ENCODE results near the gene SLC27A5.

Gene SLC27A5

DNA sequence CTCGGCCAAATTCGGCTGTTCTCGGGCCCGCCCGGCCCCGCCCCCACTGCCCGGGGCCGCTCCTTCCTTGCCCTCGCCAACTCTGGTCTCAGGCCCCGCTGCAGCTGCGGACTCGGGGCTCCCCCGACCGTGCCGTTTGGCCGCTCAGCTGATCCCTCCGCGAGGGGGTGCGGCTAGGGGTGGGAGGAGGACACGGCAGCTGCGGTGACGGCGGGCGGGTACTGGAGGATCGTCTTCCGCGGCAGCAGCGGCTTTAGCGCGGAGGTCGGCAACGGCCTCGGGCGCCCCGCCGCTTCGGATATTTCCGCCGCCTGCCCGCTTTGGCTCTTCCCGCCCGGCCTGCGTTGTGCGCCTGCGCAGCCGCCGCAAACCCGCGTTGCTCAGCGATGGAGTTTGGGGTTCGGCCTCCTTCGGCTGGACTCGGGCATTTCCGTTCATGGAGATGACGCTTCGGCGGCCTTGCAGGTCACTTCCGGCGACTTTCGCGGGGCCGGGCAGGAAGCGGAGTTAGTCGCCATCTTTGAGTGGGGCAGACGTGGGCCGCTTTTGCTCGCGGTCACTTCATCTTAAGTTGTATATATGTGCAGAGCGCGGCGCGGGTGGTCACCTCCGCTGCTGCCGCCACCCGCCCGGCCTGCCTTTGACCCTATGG, 47.0 kb upstream of the SLC27A5 start:
- no peaks in the 10 kb centered on the region for H3K27me3 ChIP-seq (ENCODE audit: control insufficient read depth, insufficient read depth, low read length)
- peak overlapping the region; percentile 92 for H2AFZ ChIP-seq
- H3K9ac ChIP-seq = peak overlapping the region; percentile 99
- TF ChIP-seq, protein P1, sequence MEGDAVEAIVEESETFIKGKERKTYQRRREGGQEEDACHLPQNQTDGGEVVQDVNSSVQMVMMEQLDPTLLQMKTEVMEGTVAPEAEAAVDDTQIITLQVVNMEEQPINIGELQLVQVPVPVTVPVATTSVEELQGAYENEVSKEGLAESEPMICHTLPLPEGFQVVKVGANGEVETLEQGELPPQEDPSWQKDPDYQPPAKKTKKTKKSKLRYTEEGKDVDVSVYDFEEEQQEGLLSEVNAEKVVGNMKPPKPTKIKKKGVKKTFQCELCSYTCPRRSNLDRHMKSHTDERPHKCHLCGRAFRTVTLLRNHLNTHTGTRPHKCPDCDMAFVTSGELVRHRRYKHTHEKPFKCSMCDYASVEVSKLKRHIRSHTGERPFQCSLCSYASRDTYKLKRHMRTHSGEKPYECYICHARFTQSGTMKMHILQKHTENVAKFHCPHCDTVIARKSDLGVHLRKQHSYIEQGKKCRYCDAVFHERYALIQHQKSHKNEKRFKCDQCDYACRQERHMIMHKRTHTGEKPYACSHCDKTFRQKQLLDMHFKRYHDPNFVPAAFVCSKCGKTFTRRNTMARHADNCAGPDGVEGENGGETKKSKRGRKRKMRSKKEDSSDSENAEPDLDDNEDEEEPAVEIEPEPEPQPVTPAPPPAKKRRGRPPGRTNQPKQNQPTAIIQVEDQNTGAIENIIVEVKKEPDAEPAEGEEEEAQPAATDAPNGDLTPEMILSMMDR (IDR thresholded peaks at IDR 0.05) = no peak
- peak overlapping the region; percentile 91 for H3K4me3 ChIP-seq (ENCODE audit: low read depth, low read length)
- peaks cover 38% of the 10 kb centered on the region for H3K79me2 ChIP-seq
- H3K4me2 ChIP-seq (ENCODE audit: low read length) = peak overlapping the region; percentile 90
- H3K9me3 ChIP-seq (ENCODE audit: control insufficient read depth, low read length) = no peaks in the 10 kb centered on the region
- no peaks in the 10 kb centered on the region for H3K36me3 ChIP-seq (ENCODE audit: control insufficient read depth, insufficient read depth, low read length)
- H3K27ac ChIP-seq = peak overlapping the region; percentile 100
- peaks cover 45% of the 10 kb centered on the region for H3K4me1 ChIP-seq

DNA sequence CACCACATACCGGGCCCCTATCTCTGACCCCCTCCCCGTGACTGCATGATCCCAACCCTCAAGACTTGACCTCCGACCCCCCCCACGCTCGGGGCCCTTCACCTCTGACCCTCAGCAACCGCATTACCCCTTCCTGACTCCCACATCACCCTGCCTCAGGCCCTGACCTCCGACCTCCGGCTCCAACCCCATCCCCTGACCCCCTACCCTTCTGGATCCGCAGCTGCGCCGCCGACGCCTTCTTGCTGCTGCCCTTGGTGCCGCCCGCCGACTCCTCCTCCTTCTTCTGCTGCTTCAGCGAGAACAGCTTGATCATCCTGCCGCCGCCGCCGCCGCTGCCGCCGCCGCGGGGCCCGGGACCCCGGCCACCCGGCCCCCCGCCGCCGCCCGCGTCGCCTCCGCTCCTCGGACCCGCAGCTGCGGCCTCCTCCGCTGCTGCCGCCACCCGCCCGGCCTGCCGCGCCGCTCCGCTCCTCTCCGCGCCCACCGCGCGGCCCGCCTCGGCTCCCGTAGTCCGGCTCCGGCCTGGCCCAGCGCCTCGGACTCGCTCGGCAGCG, 46.4 kb upstream of the SLC27A5 start, which contains the start of gene UBE2M:
Gene UBE2M, minus strand, starts transcription at position 546 of the 557 bp plus-strand sequence. Its CDS starts 230 bp downstream, at position 316.
- Histone ChIP-seq H3K27me3 (ENCODE audit: control insufficient read depth, insufficient read depth, low read length) (no peaks in the 10 kb centered on the region), H3K4me1 (peaks cover 43% of the 10 kb centered on the region), H2AFZ (peak within 1 kb of the TSS; percentile 92), H3K9ac (peak within 1 kb of the TSS; percentile 99), H3K9me3 (ENCODE audit: control insufficient read depth, low read length) (no peaks in the 10 kb centered on the region), H3K79me2 (peaks cover 40% of the 10 kb centered on the region), H3K27ac (peak within 1 kb of the TSS; percentile 100), H3K4me3 (ENCODE audit: low read depth, low read length) (peak within 1 kb of the TSS; percentile 91), H3K4me2 (ENCODE audit: low read length) (peak within 1 kb of the TSS; percentile 97), H3K36me3 (ENCODE audit: control insufficient read depth, insufficient read depth, low read length) (no peaks in the 10 kb centered on the region)
- TF ChIP-seq, protein P1 (IDR thresholded peaks at IDR 0.05) = no peak

DNA sequence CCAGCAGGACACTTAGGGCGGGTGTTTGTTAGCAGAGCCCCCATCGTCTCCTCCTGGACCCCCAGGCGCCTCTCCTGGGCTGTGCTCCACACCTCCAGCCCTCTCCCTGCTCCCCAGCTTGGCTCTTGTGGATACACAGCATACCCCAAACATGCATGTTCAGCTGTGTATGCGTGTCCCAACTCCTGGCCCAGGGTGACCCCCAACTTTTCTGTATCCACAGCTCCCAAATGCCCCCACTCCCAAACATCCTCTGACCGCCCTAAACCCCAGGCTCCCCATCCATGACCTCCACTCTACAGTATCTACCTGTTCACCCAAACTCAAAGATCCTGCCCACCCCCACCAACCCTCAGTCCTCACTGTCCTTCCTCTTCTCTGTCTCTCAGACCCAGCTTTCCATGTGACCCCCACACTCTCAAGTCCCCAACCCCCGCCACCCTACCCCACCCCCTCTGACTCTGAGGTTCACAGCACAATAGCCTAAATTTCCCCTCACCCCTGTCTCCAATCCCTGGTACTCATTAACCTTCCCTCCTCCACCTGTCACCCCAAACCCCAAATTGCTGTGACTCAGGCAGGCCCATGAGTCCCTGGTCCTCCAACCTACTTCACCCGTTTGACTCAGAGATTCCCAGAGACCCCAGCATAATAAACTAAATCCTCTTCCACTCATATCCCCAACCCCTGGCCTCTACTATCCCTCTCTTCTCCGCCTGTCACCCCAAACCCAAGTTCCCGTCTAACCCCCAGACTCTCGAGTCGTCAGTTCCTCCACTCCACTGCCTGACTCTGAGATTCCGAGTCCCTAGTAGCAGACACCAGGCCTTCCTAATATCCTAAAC, 45.7 kb upstream of the SLC27A5 start:
- H3K27ac ChIP-seq = peak overlapping the region; percentile 92
- H3K27me3 ChIP-seq (ENCODE audit: control insufficient read depth, insufficient read depth, low read length) = no peaks in the 10 kb centered on the region
- H3K4me2 ChIP-seq (ENCODE audit: low read length) = peak overlapping the region; percentile 97
- peaks cover 41% of the 10 kb centered on the region for H3K79me2 ChIP-seq
- peak overlapping the region; percentile 90 for H3K4me3 ChIP-seq (ENCODE audit: low read depth, low read length)
- H2AFZ ChIP-seq = no peak overlapping the region
- H3K36me3 ChIP-seq (ENCODE audit: control insufficient read depth, insufficient read depth, low read length) = no peaks in the 10 kb centered on the region
- H3K4me1 ChIP-seq = peaks cover 40% of the 10 kb centered on the region
- H3K9me3 ChIP-seq (ENCODE audit: control insufficient read depth, low read length) = no peaks in the 10 kb centered on the region
- H3K9ac ChIP-seq = peak overlapping the region; percentile 82
- TF ChIP-seq, protein P1 (IDR thresholded peaks at IDR 0.05) = no peak

DNA sequence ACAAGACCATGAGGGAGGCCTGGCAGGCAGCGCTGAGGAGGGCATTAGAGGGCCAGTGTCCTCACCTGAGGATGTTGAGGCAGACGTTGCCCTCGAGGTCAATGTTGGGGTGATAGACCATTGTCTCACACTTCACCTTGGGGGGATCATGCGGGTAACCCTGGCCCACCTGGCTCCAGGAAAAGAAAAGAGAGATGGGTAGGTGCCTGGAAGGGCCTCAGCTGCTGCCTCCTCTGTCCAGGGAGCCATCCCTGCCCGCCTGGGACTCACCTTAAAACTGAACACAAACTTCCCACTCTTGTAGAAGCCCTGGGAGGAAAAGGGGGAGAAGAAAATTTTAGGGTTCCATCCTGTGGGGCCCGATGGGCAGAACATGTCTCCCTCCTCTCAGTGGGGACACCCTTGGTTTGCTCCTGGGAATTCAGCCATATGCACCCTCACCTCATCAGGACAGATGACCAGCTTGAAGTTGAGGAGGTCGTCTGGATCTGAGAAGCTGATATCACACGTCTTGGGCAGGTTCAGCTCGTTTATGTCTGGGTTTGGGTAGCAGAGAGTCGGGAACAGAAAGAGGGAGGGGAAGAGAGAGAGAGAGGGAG, 44.9 kb upstream of the SLC27A5 start:
- Histone ChIP-seq H3K4me3 (ENCODE audit: low read depth, low read length) (peak overlapping the region; percentile 90), H3K36me3 (ENCODE audit: control insufficient read depth, insufficient read depth, low read length) (no peaks in the 10 kb centered on the region), H3K9me3 (ENCODE audit: control insufficient read depth, low read length) (no peaks in the 10 kb centered on the region), H3K27me3 (ENCODE audit: control insufficient read depth, insufficient read depth, low read length) (no peaks in the 10 kb centered on the region), H2AFZ (no peak overlapping the region), H3K4me2 (ENCODE audit: low read length) (peak overlapping the region; percentile 97), H3K27ac (peak overlapping the region; percentile 92), H3K4me1 (peaks cover 35% of the 10 kb centered on the region), H3K9ac (no peak overlapping the region), H3K79me2 (peaks cover 42% of the 10 kb centered on the region)
- TF ChIP-seq, protein P1 (IDR thresholded peaks at IDR 0.05) = no peak
